HG03064 (cell line): Measurements from ENCODE around the gene PROP1.
"Not testable (repeated sequence)": the region's sequence is repeated elsewhere in the genome, so short reads cannot be mapped to it uniquely, and the experiment has no call there.

Source experiments
- ATAC-seq: cut with Tn5 transposase; IDR thresholded peaks from one replicate; pipeline ENCODE4 v1.9.1; 2021; ENCODE audit warnings: low read depth; ENCODE audit not compliant: unreplicated experiment

Gene PROP1

GRCh38 chr5:177949065-177949464 is 47.0 kb downstream of the PROP1 start:
- ATAC-seq: not testable (repeated sequence)

- ATAC-seq: not testable (repeated sequence)
Measured at GRCh38 chr5:177947912-177948311, 48.1 kb downstream of the PROP1 start.

GRCh38 chr5:177945601-177946283 is 50.3 kb downstream of the PROP1 start:
- not testable (repeated sequence) for ATAC-seq

GRCh38 chr5:177945145-177945544 is 50.9 kb downstream of the PROP1 start:
- ATAC-seq: not testable (repeated sequence)

- not testable (repeated sequence) for ATAC-seq
Measured at GRCh38 chr5:177943805-177944736, 52.0 kb downstream of the PROP1 start.

GRCh38 chr5:177942896-177943295 is 53.1 kb downstream of the PROP1 start:
- ATAC-seq: not testable (repeated sequence)
